Panc1 (cell line): ENCODE results near the gene HSBP1L1. TPM values are rescaled to one million over a fixed set of nuclear protein-coding genes. Genes with fewer than 3 reads are reported as not detected.
A peak's percentile ranks its signal among the peaks of the same experiment; 100 is the strongest.

ENCODE experiments used
- ATAC-seq: fragments of 200-7000 bp; cut with Tn5 transposase; 2 replicates; pipeline ENCODE4 v1.9.1; 2020; ENCODE audit warnings: mild to moderate bottlenecking, moderate library complexity
- BruUV-seq: library from RNA; stranded (reverse); fragments of 400-500 nt; replicated peaks from 2 replicates; lab custom pipeline; 2021; lab: Mats Ljungman, UMichigan
- CTCF ChIA-PET: fragments of 300-600 bp; sonication (Branson Sonifier 250); formaldehyde crosslinking; loops from one replicate; lab custom pipeline; 2022; ENCODE audit warnings: antibody characterized with exemption; lab: Charles Lee
- POLR2A ChIA-PET: fragments of 300-600 bp; sonication (Branson Sonifier 250); formaldehyde crosslinking; loops from one replicate; lab custom pipeline; 2022; ENCODE audit warnings: antibody characterized with exemption; lab: Charles Lee
- DNase-seq: peaks from one replicate; pipeline ENCODE4 v3.0.0-alpha.2; 2010; ENCODE audit warnings: low read depth, low spot score
- H3K27ac ChIP-seq: 2 replicates; pipeline ENCODE4 v1.5.1; 2011; ENCODE audit warnings: mild to moderate bottlenecking, low read length, inconsistent platforms
- H3K27me3 ChIP-seq: fragments of 200-500 bp; sonication (Bioruptor generic); 2 replicates; pipeline ENCODE4 v1.6.0; 2014; ENCODE audit warnings: low read length, inconsistent platforms; ENCODE audit not compliant: control insufficient read depth, insufficient read depth
- H3K36me3 ChIP-seq: fragments of 200-500 bp; sonication (Bioruptor generic); 2 replicates; pipeline ENCODE4 v1.5.1; 2014; ENCODE audit warnings: inconsistent platforms, mild to moderate bottlenecking, low read length, moderate library complexity; ENCODE audit not compliant: control insufficient read depth, insufficient read depth
- H3K4me1 ChIP-seq: 2 replicates; pipeline ENCODE4 v1.5.1; 2011; ENCODE audit warnings: inconsistent platforms, mild to moderate bottlenecking, low read length, moderate library complexity; ENCODE audit not compliant: control insufficient read depth, insufficient read depth
- H3K4me3 ChIP-seq, 2 experiments: 2 replicates each; pipeline ENCODE4 v1.5.1; 2011 to 2012; ENCODE audit warnings: low read depth in 2 of 2, low read length in 2 of 2, mild to moderate bottlenecking in 2 of 2, inconsistent platforms in 1 of 2, moderate library complexity in 1 of 2
- H3K9me3 ChIP-seq: fragments of 200-500 bp; sonication (Bioruptor generic); 2 replicates; pipeline ENCODE4 v1.5.1; 2014; ENCODE audit warnings: low read depth, mild to moderate bottlenecking, inconsistent platforms, low read length, moderate library complexity; ENCODE audit not compliant: control insufficient read depth, insufficient read depth
- POLR2AphosphoS5 ChIP-seq: IDR thresholded peaks from 2 replicates; pipeline ENCODE4 v1.6.1; 2012; ENCODE audit warnings: mild to moderate bottlenecking, low read depth, low read length, moderate library complexity
- SIN3A ChIP-seq: IDR thresholded peaks from 2 replicates; pipeline ENCODE4 v1.6.1; 2012; ENCODE audit warnings: low read depth, mild to moderate bottlenecking, low read length, moderate library complexity, borderline replicate concordance; ENCODE audit not compliant: insufficient read depth
- TCF7L2 ChIP-seq: IDR thresholded peaks from 2 replicates; pipeline ENCODE4 v1.6.1; 2011; ENCODE audit warnings: mild to moderate bottlenecking, low read depth, low read length, inconsistent platforms
- in situ Hi-C: cut with HindIII; loops from 2 replicates; pipeline ENCODE4 v1.10.0; 2016; ENCODE audit warnings: low sequenced_read_pairs, low pct_unique_long_range_greater_than_20kb
- intact Hi-C: fragments of 100-400 bp; cut with micrococcal nuclease; formaldehyde crosslinking; loops from one replicate; pipeline ENCODE4 v1.10.0; 2022; ENCODE audit not compliant: unreplicated experiment
- total RNA-seq: library from RNA; stranded (reverse); gene quantifications from one replicate; pipeline ENCODE4 v1.2.1, GENCODE V29; 2021; ENCODE audit not compliant: unreplicated experiment
- TF ChIP-seq, protein P1 (sequence below): fragments of 450-650 bp; IDR thresholded peaks from 2 replicates; pipeline ENCODE4 v1.5.1; 2017; ENCODE audit warnings: mild to moderate bottlenecking
- TF ChIP-seq, protein P2 (sequence below), 2 experiments: IDR thresholded peaks; 2 replicates each; pipeline ENCODE4 v1.6.1; 2011 to 2012; ENCODE audit warnings: low read depth in 2 of 2, control low read depth in 1 of 2, low read length in 1 of 2, mild to moderate bottlenecking in 1 of 2, moderate library complexity in 1 of 2; ENCODE audit not compliant: insufficient read depth in 1 of 2

HSBP1L1 gene
- total RNA-seq, 1 experiment from 2014 or later: 45.4 TPM

DNA sequence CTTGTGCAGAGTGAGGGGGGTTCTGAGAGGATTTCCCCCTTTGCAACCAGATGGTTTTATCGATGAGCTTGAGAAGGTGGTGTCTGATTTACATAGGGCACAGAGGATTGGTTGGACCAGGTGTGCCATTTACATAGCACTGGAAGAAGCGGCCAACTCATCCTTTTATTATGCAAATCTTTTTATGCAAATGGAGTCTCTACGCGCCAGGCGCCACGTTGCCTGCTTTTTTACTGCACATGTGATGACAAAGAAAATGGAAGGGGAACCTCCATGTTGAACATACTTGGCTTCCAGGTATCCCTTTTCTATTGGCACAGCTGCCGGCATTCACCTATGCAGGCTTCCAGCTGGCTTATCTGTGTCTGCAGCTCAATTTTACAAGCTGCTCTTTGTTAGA, 42.3 kb downstream of the HSBP1L1 start:
- DNase-seq (no peak), ATAC-seq (no peak)
- Histone ChIP-seq H3K27ac (no peak overlapping the region), H3K27me3 (no peaks in the 10 kb centered on the region), H3K4me3 (no peak overlapping the region), H3K4me1 (peaks cover 6% of the 10 kb centered on the region; the same call in 1 of the 2 replicates), H3K9me3 (no peaks in the 10 kb centered on the region), H3K36me3 (no peaks in the 10 kb centered on the region)
- TF ChIP-seq, protein P1, sequence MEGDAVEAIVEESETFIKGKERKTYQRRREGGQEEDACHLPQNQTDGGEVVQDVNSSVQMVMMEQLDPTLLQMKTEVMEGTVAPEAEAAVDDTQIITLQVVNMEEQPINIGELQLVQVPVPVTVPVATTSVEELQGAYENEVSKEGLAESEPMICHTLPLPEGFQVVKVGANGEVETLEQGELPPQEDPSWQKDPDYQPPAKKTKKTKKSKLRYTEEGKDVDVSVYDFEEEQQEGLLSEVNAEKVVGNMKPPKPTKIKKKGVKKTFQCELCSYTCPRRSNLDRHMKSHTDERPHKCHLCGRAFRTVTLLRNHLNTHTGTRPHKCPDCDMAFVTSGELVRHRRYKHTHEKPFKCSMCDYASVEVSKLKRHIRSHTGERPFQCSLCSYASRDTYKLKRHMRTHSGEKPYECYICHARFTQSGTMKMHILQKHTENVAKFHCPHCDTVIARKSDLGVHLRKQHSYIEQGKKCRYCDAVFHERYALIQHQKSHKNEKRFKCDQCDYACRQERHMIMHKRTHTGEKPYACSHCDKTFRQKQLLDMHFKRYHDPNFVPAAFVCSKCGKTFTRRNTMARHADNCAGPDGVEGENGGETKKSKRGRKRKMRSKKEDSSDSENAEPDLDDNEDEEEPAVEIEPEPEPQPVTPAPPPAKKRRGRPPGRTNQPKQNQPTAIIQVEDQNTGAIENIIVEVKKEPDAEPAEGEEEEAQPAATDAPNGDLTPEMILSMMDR: no peak
- TF ChIP-seq SIN3A (no peak), TCF7L2 (no peak), POLR2AphosphoS5 (no peak)
- TF ChIP-seq, protein P2, sequence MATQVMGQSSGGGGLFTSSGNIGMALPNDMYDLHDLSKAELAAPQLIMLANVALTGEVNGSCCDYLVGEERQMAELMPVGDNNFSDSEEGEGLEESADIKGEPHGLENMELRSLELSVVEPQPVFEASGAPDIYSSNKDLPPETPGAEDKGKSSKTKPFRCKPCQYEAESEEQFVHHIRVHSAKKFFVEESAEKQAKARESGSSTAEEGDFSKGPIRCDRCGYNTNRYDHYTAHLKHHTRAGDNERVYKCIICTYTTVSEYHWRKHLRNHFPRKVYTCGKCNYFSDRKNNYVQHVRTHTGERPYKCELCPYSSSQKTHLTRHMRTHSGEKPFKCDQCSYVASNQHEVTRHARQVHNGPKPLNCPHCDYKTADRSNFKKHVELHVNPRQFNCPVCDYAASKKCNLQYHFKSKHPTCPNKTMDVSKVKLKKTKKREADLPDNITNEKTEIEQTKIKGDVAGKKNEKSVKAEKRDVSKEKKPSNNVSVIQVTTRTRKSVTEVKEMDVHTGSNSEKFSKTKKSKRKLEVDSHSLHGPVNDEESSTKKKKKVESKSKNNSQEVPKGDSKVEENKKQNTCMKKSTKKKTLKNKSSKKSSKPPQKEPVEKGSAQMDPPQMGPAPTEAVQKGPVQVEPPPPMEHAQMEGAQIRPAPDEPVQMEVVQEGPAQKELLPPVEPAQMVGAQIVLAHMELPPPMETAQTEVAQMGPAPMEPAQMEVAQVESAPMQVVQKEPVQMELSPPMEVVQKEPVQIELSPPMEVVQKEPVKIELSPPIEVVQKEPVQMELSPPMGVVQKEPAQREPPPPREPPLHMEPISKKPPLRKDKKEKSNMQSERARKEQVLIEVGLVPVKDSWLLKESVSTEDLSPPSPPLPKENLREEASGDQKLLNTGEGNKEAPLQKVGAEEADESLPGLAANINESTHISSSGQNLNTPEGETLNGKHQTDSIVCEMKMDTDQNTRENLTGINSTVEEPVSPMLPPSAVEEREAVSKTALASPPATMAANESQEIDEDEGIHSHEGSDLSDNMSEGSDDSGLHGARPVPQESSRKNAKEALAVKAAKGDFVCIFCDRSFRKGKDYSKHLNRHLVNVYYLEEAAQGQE (IDR thresholded peaks at IDR 0.05; ENCODE audit: insufficient read depth in 1 of 2, low read depth in 2 of 2, low read length in 1 of 2): no peak
- POLR2A ChIA-PET: no interaction called here
- intact Hi-C loops (no loop called here), in situ Hi-C loops (no loop called here)
- BruUV-seq: no TSS peak
- CTCF ChIA-PET: interaction anchor here (0.7 kb wide), 1 partner anchor 71 kb away, joined by 3 read pairs; no protein-coding TSS in a partner anchor

DNA sequence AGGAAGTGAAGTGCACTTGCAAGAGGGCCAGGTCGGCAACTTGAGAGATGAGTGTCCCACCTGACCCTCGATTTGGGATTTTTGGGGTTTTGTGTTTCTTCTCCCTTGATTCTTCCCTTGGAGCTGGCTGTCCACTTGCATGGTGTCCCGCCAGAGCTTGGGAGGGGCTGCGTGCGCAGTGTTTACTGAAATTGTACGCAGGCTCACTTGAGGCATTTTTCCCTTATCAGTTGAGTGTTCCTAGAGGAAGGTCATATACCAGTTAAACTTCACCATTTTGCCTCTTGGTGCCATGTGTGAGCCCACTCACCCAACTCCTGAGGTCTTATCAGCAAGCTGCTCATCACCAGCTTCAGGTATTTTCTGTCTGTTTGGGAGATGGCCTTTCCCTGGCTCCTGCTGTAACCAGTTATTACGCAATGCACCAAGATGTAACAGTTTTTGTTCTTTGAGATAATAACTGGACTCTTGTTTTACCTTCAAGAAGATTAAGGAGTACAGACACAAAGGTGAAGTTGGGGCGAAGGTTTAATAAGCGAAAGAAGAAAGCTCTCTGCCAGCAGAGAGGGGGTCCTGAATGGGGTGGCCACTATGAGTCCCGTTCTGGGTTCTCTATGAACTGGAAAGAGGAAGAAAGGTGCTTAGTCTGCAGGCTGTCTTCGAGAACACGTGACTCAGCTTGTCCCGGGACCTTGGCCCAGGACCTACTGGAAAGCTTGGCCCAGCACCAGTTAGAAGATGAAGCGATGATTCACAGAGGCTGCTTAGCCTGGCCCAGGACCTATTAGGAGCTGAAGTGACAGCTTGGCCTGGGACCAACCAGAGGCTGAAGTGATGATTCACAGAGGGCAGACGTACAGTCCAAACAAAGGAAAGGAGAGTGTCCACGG, 45.5 kb downstream of the HSBP1L1 start:
- Histone ChIP-seq H3K36me3 (no peaks in the 10 kb centered on the region), H3K4me3 (no peak overlapping the region), H3K27ac (0 out of 2 replicates have a peak overlapping the region, but pooled peaks have one; percentile 12), H3K9me3 (no peaks in the 10 kb centered on the region), H3K27me3 (no peaks in the 10 kb centered on the region), H3K4me1 (peaks cover 6% of the 10 kb centered on the region; the same call in 1 of the 2 replicates)
- ChIA-PET POLR2A (no interaction called here), CTCF (interaction anchor here (0.6 kb wide), 1 partner anchor 17 kb away, joined by 7 read pairs; no protein-coding TSS in a partner anchor)
- in situ Hi-C loops (no loop called here), intact Hi-C loops (no loop called here)
- DNase-seq (peak; percentile 85), ATAC-seq (peak; percentile 94)
- BruUV-seq: no TSS peak
- TF ChIP-seq POLR2AphosphoS5: no peak
- TF ChIP-seq, protein P2 (IDR thresholded peaks at IDR 0.05; ENCODE audit: insufficient read depth in 1 of 2, low read depth in 2 of 2, low read length in 1 of 2): no peak
